Measurements from ENCODE around the gene LSM14A. TPM values are rescaled to one million over a fixed set of nuclear protein-coding genes. Genes with fewer than 3 reads are reported as not detected.
A peak's percentile ranks its signal among the peaks of the same experiment; 100 is the strongest.

LSM14A gene
- total RNA-seq, 1 experiment from 2014 or later, result 199 TPM

DNA sequence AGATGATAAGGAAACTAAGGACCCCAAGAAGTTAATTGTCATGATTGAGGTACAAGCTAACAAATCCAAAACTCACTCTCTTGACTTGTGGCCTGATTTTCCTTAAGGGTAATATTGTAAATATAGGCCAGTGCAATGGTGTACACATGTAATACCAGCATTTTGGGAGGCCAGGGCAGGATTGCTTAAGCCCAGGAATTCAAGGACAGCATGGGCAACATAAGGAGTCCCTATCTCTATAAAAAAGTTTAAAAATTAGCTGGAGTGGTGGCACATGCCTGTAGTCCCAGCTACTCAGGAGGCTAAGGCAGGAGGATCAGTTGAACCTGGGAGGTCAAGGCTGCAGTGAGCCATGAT, 53.3 kb downstream of the LSM14A start:
- Histone ChIP-seq H3K23me2 (ENCODE audit: insufficient read length, low read depth, low read length, poor library complexity, severe bottlenecking) (no peaks in the 10 kb centered on the region), H2BK5ac (ENCODE audit: insufficient read length, low read length) (no peak overlapping the region), H3K4me2 (ENCODE audit: insufficient read depth, insufficient read length, low read length) (no peak overlapping the region), H2AK5ac (ENCODE audit: insufficient read length, low read length) (no peak overlapping the region), H3K9ac (ENCODE audit: extremely low read depth, insufficient read length, low read length) (no peak overlapping the region), H3K14ac (ENCODE audit: insufficient read depth, low read length) (no peak overlapping the region), H3K9me3 (ENCODE audit: control insufficient read depth, low read depth, low read length) (no peaks in the 10 kb centered on the region), H3K27me3 (ENCODE audit: insufficient read depth, low read length) (no peaks in the 10 kb centered on the region), H3K27ac (ENCODE audit: insufficient read length, low read depth, low read length) (no peak overlapping the region), H3K18ac (ENCODE audit: insufficient read length, low read depth, low read length) (no peak overlapping the region), H3K4me1 (ENCODE audit: insufficient read depth, low read length) (peaks cover 7% of the 10 kb centered on the region; the same call in 1 of the 2 replicates), H2BK20ac (ENCODE audit: low read depth, low read length, poor library complexity, severe bottlenecking) (no peak overlapping the region), H2AFZ (ENCODE audit: low read length) (no peak overlapping the region), H4K8ac (replicated peaks; ENCODE audit: insufficient read length, low read depth, low read length) (no peak overlapping the region), H4K5ac (ENCODE audit: insufficient read length, low read depth, low read length) (no peak overlapping the region), H3K79me1 (ENCODE audit: insufficient read depth, low read depth, low read length, poor library complexity, severe bottlenecking) (no peaks in the 10 kb centered on the region), H3K56ac (ENCODE audit: insufficient read length, low read depth, low read length) (no peak overlapping the region), H3T11ph (ENCODE audit: low read length) (no peak overlapping the region), H2BK12ac (ENCODE audit: insufficient read length, low read depth, low read length) (no peak overlapping the region), H3K4ac (ENCODE audit: low read depth, low read length) (no peak overlapping the region), H3K23ac (ENCODE audit: insufficient read length, low read depth, low read length) (no peak overlapping the region), H3K79me2 (ENCODE audit: insufficient read depth, low read length) (no peaks in the 10 kb centered on the region), H4K91ac (ENCODE audit: insufficient read length, low read depth, low read length) (no peak overlapping the region), H2BK15ac (ENCODE audit: low read depth, low read length) (no peak overlapping the region), H2BK120ac (ENCODE audit: low read depth, low read length, poor library complexity, severe bottlenecking) (no peak overlapping the region), H4K20me1 (ENCODE audit: control insufficient read depth, insufficient read depth, insufficient read length) (peaks cover 4% of the 10 kb centered on the region)
- Mint-ChIP-seq H3K27me3 (ENCODE audit: low read depth) (no peaks in the 10 kb centered on the region), H3K27ac (peak overlapping the region in 1 of 3 experiments; percentile 55; a peak in 1 of 7 replicates), H3K4me3 (no peak overlapping the region), H3K9me3 (no peaks in the 10 kb centered on the region), H3K4me1 (peaks cover 42% of the 10 kb centered on the region in 2 experiments), H3K36me3 (ENCODE audit: insufficient read depth in 1 of 3, low read depth in 3 of 3) (peaks cover 42 to 89% (median 82%) of the 10 kb centered on the region in 3 experiments; a peak in 6 of 7 replicates)
- TF ChIP-seq CTCF (conservative IDR thresholded peaks at IDR 0.05), result no peak
- DNase-seq, result no peak

All from H9 (cell line).